HFF-Myc (cell line): ENCODE data around the gene PEX16.
"Not testable (repeated sequence)": the region's sequence is repeated elsewhere in the genome, so short reads cannot be mapped to it uniquely, and the experiment has no call there.

Experiments used
- DNase-seq: peaks from one replicate; pipeline ENCODE4 v3.0.0-alpha.2; 2011; ENCODE audit warnings: low read depth; ENCODE audit errors: extremely low read depth
- H3K4me3 ChIP-seq: replicated peaks from 2 replicates; pipeline ENCODE4 v1.5.1; 2011; ENCODE audit warnings: low read depth, mild to moderate bottlenecking, control low read depth, low read length
- TF ChIP-seq, protein P1 (sequence below): IDR thresholded peaks from 2 replicates; pipeline ENCODE4 v1.5.1; 2012; ENCODE audit warnings: mild to moderate bottlenecking, low read depth, low read length, control low read depth; ENCODE audit errors: missing control alignments

Gene PEX16

DNA sequence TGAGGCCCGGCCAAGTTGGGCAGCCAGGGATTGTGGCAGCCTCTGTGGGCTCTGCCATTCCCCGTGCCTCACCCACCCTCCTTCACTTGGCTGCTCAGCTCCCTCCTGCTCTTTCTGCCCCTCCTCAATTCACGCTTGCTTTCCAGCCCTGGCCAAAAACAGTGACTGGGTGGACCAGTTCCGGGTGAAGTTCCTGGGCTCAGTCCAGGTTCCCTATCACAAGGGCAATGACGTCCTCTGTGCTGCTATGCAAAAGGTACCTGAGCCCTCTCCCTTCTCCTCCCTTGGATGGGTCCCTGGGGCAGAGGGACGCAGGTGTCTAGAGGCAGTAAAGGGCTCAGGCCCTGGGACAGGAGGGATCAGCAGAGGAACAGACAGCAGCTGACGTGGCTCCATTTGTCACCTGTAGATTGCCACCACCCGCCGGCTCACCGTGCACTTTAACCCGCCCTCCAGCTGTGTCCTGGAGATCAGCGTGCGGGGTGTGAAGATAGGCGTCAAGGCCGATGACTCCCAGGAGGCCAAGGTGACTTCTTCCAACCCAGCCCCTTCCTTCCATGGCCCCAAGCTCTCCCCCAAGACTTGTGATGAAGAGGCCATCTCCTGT, 13.3 kb downstream of the PEX16 start:
- DNase-seq: no peak
- no peak overlapping the region for H3K4me3 ChIP-seq
- TF ChIP-seq, protein P1, sequence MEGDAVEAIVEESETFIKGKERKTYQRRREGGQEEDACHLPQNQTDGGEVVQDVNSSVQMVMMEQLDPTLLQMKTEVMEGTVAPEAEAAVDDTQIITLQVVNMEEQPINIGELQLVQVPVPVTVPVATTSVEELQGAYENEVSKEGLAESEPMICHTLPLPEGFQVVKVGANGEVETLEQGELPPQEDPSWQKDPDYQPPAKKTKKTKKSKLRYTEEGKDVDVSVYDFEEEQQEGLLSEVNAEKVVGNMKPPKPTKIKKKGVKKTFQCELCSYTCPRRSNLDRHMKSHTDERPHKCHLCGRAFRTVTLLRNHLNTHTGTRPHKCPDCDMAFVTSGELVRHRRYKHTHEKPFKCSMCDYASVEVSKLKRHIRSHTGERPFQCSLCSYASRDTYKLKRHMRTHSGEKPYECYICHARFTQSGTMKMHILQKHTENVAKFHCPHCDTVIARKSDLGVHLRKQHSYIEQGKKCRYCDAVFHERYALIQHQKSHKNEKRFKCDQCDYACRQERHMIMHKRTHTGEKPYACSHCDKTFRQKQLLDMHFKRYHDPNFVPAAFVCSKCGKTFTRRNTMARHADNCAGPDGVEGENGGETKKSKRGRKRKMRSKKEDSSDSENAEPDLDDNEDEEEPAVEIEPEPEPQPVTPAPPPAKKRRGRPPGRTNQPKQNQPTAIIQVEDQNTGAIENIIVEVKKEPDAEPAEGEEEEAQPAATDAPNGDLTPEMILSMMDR: no peak

DNA sequence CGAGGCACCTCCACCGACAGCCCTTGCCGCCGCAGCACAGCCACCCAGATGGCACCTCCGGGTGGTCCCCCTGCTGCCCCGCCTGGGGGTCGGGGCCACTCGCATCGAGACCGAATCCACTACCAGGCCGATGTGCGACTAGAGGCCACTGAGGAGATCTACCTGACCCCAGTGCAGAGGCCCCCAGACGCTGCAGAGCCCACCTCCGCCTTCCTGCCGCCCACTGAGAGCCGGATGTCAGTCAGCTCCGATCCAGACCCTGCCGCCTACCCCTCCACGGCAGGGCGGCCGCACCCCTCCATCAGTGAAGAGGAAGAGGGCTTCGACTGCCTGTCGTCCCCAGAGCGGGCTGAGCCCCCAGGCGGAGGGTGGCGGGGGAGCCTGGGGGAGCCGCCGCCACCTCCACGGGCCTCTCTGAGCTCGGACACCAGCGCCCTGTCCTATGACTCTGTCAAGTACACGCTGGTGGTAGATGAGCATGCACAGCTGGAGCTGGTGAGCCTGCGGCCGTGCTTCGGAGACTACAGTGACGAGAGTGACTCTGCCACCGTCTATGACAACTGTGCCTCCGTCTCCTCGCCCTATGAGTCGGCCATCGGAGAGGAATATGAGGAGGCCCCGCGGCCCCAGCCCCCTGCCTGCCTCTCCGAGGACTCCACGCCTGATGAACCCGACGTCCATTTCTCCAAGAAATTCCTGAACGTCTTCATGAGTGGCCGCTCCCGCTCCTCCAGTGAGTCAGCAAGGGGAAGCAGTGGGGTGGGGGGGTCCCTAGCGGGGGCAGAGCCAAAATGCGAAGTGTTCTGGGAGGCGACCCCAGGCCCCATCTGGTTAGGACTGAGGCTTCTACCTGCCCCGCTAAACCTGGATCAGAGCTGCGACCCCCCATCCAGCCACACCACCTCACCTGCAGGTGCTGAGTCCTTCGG, 15.0 kb downstream of the PEX16 start:
- TF ChIP-seq, protein P1: no peak
- no peak overlapping the region for H3K4me3 ChIP-seq
- no peak for DNase-seq

DNA sequence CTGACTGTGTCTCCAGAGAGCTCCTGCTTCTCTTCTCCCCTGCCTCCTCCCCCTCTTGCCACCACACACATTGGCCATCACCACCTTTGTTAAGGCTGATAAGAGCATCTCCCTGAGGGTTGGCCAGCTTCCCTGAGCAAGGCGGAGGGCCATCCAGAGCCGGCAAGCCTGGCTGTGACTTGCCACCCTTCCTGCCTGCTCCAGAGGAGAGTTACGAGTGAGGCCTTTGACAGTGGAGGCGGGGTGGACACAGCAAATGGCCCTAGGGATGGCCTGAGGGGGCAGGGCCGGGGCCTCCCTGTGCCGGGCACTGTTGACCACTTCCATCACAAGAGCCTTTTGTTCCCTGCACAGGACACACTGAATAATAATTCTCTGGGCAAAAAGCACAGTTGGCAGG, 16.1 kb downstream of the PEX16 start:
- no peak for DNase-seq
- H3K4me3 ChIP-seq: no peak overlapping the region
- TF ChIP-seq, protein P1: no peak

DNA sequence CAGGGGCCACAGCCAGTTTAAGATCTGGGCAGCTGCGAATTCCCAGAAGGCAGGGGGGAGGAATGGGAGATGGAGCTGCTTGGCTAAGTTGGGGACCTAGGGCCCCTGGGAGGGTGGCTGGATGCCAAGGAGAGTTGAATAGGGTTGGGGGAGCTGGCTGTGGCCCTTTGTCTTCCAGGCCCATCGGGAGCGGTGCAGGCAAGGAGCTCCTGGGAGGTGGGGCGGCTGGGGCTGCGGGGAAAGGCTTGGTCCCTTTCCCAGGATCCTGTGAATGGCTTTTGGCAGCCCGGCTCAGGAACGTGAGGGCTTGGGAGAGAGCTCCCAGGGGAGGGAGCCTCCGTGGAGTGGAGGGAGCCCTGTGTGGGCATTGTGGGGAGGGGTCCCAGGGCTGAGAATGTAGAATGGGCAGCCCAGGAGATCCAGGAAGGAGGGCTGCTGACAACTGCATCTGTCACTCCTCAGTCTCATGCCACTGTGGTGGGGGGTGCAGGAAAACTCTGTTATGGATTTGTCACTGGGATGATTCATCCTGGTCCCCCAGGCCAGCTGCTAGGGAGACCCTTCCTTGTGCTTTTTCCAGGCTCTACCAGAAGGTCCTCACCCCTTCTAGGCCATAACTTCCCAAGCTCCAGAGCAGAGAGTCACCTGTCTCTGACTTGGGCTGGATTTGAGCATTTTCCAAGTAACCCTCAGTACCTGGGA, 16.6 kb downstream of the PEX16 start:
- H3K4me3 ChIP-seq: peak overlapping the region; percentile 59
- TF ChIP-seq, protein P1: no peak
- no peak for DNase-seq

DNA sequence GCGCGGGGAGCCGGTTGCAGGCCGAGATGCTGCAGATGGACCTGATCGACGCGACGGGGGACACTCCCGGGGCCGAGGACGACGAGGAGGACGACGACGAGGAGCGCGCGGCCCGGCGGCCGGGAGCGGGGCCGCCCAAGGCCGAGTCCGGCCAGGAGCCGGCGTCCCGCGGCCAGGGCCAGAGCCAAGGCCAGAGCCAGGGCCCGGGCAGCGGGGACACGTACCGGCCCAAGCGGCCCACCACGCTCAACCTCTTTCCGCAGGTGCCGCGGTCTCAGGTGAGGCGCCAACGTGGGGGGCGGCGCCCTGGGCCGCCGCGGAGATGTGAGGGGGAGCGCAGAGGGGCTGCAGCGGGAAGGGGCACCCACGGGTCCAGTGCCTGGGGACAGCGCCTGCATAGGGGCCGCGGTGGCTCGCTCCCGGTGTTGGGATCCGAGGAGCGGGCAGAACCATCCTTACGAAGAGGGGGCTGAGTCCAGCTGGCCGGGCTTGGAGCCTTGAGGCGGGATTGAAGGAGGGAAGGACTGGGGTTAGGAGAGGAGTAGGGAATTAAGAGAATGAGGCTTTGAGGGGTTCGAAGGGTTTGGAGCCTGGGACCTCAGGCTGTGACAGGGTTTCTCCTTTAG, 17.4 kb downstream of the PEX16 start:
- peak overlapping the region; percentile 59 for H3K4me3 ChIP-seq
- not testable (repeated sequence) for DNase-seq

DNA sequence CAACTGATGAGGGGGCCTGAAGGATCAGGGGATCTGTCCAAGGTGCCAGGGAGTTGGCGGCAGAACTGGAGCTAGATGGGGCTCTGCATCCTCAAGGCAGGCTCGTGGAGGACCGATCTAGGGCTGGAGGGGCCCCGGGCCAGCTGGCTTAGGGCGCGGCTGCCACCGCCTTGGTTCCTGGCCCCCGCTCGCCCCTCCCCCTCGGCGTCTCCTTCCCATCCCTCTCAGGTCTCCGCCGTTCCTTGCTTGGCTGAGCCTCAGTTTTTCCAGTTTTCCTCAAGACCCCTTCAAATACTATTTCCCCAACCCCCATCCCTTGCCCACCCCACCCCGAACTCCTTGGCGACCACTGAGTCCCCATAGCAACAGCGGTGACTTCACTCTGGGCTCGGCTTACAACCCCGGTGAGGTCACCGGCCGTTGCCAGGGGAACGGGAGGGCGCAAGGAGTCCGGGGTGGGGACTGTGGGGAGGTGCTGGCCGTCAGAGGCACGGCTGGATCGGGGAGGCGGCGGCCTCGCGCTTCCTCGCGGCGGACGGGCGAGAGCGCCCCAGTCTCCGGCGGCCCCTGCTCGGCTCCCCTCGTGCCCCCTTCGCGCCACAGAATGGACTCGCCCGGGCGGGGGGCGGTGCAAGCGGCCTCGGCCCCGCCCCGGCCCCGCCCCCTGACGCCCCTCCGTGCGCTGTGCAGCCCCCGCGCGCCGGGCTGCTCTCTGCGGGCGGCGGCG, 18.1 kb downstream of the PEX16 start:
- DNase-seq: peak; percentile 72
- TF ChIP-seq, protein P1: no peak
- H3K4me3 ChIP-seq: peak overlapping the region; percentile 59
